NCI-H82 (cell line): Measurements from ENCODE around the gene SCFD2.

ENCODE experiments used
- DNase-seq: peaks from one replicate; lab custom pipeline; 2025; lab: John Stamatoyannopoulos, UW

SCFD2 gene

GRCh38 chr4:52824603-52825459 is 541.0 kb downstream of the SCFD2 start:
- no peak for DNase-seq

- DNase-seq: no peak
These were observed 541.6 kb downstream of the SCFD2 start for GRCh38 chr4:52824270-52824602.

DNA sequence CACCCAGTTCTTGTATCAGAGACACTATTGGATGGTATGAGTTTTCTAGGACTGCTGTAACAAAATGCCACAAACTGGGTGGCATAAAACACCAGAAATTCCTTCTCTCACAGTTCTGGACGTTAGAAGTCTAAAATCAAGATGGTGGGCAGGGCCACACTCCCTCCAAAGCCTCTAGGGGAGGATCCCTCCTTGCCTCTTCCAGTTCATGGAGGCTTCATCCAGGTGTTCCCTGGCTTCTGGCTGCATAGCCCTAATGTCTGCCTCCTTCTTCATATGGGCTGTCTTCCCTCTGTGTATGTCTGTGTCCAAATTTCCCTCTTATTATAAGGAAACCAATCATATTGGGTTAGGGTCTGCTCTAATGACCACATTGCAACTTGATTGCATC is 542.2 kb downstream of the SCFD2 start:
- DNase-seq: no peak
